Stimulated activated naive CD4-positive, alpha-beta T cell treated with Interleukin-2 at 50 U/mL for 16 hours (primary cell): ENCODE data around the gene BACE2.
A peak's percentile ranks its signal among the peaks of the same experiment; 100 is the strongest.

Source experiments
- DNase-seq: peaks from one replicate; lab custom pipeline; 2025; lab: John Stamatoyannopoulos, UW

BACE2 gene

DNA sequence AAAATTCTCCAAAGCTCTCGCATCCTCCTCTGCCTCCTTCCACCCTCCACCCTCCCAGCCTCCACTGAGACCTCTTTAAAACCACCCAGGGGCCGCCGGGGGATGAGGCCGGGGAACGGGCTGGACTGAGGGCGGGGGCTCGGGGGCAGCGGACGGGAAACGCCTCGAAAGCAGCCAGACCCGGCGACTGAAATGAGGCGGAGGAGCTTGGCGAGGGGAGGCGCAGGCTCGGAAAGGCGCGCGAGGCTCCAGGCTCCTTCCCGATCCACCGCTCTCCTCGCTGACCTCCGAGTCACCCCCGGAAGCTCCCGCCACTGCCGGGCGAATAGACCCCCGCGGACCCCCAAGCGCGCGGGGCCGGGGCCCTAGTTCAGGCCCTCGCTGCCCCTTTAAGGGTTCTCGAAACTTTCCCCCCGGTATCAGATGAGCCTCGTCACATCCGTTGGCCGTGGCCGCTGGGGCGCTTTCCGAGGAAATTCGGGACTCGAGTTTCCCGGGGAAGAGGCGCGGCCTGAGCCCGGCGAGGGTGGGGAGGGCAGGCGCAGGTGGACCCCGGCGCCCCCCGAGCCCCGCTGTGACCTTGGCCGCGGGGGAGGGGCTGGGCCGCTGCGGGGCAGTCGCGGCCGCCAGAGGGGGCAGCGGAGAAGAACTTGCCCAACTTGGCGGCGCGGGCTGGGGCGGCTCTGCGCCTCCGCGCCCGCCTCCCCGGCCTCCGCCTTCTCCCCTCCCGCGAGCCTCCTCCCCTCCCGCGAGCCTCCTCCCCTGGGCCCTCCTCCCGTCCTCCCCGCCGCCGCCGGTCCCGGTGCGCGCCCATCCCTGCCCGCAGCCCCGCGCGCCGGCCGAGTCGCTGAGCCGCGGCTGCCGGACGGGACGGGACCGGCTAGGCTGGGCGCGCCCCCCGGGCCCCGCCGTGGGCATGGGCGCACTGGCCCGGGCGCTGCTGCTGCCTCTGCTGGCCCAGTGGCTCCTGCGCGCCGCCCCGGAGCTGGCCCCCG lies at the start of gene BACE2:
Gene BACE2 (plus strand): TSS at position 813 of the 995 bp plus-strand sequence. CDS start 104 bp downstream, at position 917.
- peak; percentile 22 for DNase-seq

GRCh38 chr21:41119901-41120300 lies 48.1 kb upstream of the BACE2 start:
- DNase-seq = no peak

GRCh38 chr21:41120997-41121396 lies 47.0 kb upstream of the BACE2 start:
- DNase-seq = no peak

DNA sequence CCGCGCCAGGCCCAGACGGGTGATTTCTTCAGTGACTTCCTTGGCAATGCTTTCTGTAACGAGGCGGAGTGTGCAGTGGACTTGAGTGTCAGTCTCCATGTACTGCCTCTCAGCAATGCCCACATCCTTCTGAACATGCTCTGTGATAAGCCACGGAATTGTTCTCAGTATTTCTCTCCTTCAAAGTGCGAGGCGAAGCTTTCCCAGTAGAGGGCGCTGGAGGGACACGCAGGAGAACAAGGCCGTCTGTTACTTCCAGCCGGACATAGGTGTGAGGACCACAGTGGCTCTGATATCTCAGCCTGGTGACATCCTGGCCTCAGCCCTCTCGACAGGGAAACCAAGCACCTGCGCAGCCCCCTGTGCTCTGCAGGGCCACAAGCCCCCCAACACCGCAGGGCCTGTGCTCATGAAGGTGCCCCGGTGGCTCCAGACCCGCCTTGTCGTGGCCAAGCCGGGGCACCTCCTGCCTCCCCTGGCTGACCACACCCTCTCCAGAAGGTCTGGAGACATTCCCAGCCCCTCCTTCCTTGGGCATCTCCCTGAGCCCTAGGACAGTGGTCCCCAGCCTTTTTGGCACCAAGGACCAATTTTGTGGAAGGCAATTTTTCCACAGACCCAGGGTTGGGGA lies 46.1 kb upstream of the BACE2 start:
- peak; percentile 1 for DNase-seq

- no peak for DNase-seq
These were observed 43.2 kb upstream of the BACE2 start for GRCh38 chr21:41124641-41125201.

GRCh38 chr21:41128981-41129380 lies 39.0 kb upstream of the BACE2 start:
- DNase-seq = no peak

- DNase-seq = no peak
These were observed 37.1 kb upstream of the BACE2 start for GRCh38 chr21:41130883-41131282.

- DNase-seq = no peak
These were observed 34.0 kb upstream of the BACE2 start for GRCh38 chr21:41133874-41134522.

DNA sequence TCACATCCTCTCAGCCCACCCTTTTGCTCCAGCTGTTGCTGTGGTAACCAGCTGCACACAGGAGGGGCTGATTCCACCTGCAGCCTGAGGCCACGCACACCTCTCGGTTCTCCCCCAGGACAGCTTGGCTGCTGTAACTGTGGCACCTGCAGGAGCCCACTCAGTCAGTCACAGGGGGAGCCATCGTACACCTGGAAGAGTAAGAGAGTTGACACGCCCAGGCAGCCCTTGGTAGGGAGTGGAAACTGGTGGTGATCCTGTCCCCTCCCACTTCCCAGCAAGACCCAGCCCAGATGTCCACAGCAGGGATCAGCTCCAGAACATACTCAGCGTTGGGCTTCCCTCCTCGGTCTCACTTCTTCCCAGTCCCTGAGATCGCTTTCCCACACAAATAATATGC lies 32.2 kb upstream of the BACE2 start:
- DNase-seq = no peak

- DNase-seq = no peak
These were observed 31.7 kb upstream of the BACE2 start for GRCh38 chr21:41136286-41136685.

DNA sequence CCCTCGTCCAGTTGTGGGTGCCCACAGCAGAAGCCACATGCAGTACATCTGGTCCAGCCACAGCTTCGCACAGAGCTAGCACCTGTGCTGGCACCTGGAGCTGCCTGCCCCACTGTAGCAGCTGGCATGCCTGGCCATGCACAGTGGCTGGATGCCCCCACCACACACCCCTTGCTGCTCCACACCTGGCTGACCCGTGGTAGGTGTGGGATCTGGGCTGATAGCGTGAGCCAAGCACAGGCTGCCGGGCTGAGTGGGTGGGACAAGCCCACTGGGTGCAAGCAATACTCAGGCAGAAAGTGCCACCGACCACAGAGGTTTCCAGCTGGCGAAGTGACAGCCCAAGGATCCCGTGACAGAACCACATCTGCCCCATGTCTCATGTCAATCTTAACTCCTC lies 30.6 kb upstream of the BACE2 start:
- DNase-seq = no peak

GRCh38 chr21:41137889-41138288 lies 30.1 kb upstream of the BACE2 start:
- DNase-seq = no peak

DNA sequence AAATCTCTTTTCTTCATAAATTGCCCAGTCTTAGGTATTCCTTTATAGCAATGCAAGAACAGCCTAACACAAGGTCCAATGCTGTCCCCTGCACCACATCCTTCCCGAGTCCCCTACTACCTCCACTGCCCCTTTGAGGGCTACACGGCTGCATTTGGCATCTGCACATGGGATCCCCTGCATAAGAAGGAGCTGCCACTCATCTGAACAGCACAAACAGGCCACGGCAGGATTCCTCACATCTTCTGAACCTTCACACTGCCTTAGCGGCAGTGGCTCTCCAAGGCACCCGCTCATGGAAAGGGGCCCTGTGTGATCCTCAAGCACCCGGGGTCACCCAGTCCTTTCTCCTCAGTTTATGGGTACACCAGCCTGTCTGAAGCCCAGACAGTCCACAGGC lies 29.2 kb upstream of the BACE2 start:
- DNase-seq = no peak

DNA sequence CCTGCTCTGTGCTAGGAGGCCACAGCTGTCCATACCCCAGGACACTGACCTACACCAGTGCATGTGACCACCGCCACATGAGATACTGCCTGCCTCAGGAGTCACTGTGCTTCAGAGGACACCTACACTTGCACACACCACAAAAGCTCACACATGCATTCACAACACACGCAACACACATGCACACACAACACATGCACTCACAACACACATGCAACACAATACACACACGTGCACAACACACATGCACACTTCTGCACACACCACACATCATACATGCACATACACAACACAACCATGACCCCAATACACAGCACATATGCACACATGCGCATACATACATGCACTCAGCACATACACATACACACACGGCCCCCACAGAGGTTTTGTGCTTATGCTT lies 28.7 kb upstream of the BACE2 start:
- DNase-seq = no peak

GRCh38 chr21:41139951-41140350 lies 28.0 kb upstream of the BACE2 start:
- no peak for DNase-seq

DNA sequence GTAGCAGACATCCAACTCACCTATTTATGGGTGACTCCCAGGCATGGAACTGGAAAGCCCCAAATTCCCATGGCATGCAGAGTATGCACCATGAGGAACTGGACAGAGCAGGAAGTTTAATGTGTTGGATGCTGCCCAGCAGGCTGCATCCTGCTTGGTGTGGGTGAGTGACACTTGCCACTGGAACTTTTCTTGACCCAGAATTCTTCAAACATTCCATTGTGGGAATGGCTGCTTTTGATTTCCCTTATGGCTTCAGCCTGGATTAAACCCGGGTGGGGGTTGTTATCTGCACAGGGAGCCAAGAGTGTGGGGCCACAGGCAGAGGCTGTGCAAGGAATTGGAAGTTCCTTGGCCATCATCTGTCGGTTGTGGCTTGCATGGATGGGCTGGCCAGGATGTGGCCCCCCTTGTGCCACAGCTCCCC lies 26.9 kb upstream of the BACE2 start:
- no peak for DNase-seq

DNA sequence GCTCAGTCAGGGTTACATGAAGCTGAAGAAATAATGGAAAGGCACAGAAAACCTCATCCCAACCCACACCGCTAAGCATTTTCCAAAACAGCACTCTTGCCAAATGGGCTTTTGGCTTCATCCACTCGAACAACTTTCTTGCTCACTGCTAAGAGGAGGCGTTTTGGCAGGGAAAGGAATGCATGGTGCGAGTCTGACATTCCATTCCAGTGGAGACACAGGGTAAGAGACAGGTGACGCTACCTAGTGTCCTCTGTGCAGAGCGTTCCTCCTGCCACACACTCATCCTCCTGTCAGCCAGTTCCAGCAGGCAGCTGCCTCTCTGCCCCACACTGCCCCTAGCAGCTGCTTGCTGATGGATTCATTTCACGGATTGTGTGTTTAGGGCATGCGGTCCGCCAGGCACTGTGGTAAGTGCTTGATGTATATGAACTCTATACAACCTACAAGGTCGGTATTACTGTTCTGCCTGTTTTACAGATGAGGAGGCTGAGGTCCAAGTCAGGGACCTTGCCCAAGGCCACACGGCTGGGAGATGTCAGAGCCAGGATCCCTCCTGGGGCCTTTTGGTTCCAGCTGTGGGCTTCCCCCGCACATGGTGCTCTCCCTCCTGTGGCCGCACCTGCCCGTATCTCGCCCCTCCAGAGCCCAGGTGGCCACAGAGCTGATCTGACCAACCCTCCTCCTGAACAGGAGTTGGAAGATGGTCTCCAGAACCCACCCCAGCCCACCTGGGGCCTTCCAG lies 25.7 kb upstream of the BACE2 start:
- no peak for DNase-seq

DNA sequence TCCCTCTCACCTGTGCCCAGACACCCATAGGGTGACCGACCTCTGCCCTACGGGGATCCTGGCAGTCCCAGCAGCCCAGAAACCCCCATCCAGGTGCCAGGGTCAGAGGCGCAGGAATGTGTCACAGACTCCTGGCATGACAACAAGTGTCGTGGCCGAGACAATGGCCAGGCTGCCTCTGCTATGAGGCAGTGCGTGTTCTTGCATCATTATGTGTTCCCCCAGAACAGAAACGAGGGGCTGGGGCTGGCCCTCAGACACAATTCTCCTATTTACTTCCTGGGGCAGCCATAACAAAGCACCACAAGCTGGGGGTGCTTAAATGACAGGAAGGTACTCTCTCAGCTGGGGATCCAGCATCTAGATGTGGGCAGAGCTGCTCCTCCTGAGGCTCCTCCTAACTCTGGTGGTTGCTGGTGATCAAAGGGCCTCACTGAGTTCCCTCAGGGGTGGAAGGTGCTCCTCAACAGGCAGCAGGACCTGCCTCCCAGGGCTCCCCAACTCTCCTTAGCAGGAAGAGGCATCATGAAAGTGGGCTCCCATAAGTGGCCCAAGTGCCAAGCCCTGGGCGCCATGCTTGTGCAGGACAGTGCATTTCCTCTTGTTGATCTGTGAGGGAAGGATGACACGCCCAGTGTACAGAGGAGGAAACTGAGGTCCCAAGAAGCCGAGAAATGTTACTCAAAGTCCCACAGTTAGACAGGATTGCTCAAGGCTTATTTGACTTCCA lies 24.2 kb upstream of the BACE2 start:
- DNase-seq = no peak

DNA sequence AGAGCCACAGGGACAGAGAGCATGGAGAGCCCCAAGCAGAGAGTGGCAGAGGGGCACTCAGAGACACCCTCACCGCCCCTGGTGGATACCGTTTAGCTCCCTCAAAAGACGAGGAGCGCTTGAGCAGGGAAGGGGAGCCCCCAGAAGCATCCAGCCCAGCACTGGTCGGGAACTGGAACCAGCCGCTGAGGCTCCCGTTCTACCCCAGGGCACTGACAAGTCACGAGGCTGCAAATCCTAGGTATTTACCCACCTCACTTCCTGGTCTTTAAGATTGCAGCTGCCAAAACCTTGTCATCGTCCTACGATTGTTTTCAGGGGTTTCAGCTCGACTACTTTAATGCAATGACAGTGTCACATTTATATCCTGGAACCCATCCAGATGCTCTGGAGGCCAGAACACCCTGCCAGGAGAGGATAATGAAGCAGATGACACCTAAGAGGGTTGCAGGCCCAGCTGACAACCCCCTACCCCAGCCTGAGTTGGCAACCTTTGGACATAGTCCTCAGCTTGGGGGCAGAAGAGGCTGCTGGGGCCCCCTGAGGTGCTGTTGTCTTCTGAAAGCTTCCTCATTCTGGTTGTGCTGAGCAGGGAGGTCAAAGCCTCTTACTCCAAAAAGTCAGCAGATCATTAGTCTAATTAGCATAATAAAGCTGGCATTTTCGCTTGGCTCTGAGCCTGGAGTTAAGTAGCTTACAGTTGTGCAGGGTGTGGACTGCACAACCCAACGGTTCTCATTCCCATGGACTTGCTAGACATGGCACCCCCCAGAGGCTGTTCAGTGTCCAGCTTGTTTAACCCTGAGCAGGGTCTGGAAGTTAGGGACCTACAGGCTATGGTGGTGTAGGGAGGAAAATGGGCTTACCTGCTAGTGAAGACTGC lies 20.6 kb upstream of the BACE2 start:
- DNase-seq = no peak

DNA sequence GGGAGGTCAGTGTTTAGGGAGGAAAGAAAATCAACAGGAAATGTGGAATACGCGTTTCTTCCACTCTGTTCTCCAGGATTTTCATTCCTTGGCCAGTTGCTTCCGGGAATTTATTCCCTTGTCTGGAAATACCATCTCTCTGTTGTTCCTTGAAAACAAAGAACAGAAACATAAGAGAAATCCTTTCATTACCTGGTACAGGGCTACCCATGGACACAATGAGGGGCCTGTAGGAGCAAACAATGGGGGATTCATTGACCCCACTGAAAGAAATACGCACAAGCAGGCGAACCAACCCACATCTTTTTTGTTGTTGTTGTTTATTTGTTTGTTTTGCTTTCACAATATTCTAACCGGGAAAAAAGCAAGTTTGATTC lies 20.0 kb upstream of the BACE2 start:
- DNase-seq = no peak
